Measurements from ENCODE around the gene CACHD1.

CACHD1 gene

GRCh38 chr1:64555947-64556346 is 86.0 kb downstream of the CACHD1 start:
- DNase-seq: no peak

DNA sequence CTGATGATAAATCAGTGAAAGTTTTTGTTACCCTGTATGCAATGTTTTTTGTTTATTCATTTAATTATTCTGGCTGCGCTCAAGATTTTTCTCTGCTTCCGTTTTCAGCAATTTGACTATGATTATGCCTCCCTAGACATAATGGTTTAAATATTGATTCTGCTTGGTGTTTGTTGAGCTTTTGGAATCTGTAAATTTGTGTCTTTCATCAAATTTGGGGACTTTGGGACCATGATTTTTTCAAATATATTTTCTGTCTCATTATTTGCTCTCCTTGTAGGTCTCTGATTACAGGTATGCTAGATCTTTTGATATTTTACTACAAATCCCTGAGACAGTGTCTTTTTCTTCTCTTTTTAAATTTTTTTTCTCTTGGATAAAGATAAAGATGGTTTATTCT is 92.1 kb downstream of the CACHD1 start:
- no peak for DNase-seq

DNA sequence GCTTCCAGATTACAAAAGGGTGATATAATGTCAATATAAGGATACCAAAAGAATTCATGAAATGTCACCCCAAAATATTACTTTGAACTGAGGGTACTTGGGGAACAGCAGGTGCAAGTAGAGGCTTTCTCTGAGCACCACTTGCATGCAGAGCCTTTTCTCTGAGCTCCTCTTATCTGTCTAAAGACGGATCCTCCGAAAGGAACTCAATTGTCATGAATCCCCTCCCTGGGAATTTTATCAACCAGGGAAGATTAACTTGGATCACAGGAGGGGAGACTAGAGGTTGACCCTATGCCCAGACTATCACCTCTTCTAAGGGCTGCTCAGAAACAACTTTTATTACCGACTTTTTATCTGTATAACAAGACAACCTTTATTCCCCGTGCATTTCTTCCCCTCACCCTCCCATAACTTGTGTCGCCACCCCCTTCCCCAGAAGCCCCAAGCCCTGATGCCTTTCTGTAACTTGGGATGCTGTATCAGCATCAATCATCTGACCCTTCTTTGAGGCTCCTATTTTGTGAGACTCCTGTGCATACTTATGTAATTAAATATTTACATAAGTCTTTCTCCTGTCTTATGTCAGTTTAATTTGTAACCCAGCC is 94.1 kb downstream of the CACHD1 start:
- no peak for DNase-seq

GRCh38 chr1:64564891-64565290 is 95.0 kb downstream of the CACHD1 start:
- no peak for DNase-seq

GRCh38 chr1:64567426-64568170 is 97.7 kb downstream of the CACHD1 start:
- no peak for DNase-seq

DNA sequence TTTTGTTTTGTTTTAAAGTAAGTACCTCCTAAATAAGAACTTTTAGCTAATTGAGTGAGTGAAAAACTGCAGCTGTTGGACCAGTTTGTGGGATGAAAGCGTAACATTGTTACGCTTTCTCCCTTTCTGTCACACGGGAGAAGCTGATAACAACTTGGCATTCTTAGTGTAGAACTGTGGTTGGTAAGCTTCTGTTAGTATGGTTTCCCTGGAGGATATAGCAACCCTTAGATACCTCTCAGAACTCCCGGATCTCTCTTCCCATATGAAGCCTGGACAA is 98.2 kb downstream of the CACHD1 start:
- no peak for DNase-seq

DNA sequence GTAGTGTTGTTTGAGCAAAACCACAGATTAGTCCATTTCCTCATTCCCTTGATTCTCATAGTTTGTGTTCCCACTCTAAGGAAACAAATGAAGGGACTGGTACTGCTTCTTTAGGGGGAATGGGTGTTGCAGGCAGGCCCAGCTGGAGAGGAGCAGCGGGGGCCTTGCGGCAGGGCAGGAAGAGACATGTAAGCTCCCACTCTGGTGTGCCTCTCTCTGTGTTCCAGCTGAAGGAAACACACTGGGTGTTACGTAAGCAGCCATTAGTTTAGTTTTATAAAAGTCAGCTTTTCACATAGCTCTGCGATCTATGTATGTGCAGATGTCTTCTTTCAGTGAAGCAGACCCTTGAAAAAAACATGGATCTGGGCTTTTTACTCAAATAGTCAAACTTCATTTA is 99.5 kb downstream of the CACHD1 start:
- no peak for DNase-seq

- no peak for DNase-seq
Measured at GRCh38 chr1:64570267-64570855, 100.4 kb downstream of the CACHD1 start.

- peak; percentile 60 to 64 for DNase-seq
Measured at GRCh38 chr1:64572222-64572900, 102.4 kb downstream of the CACHD1 start.

DNA sequence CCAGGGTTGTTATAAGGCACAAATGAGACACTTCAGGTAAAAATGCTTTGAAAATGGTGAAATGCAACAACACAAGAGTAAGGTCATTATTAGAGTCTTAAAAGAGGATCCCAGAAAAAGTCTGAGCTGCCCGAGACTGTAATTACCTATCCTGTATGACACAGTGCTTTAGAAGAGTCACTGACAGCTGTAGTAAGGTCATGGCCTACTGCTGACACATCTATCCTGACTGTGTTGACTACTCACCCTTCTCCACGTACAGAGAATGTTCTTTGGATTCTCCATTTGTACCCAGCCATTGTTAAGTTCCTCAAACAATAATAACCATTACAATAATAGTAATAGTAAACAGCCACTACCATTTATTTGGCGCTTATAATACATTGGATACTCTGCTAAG is 104.4 kb downstream of the CACHD1 start:
- no peak for DNase-seq

DNA sequence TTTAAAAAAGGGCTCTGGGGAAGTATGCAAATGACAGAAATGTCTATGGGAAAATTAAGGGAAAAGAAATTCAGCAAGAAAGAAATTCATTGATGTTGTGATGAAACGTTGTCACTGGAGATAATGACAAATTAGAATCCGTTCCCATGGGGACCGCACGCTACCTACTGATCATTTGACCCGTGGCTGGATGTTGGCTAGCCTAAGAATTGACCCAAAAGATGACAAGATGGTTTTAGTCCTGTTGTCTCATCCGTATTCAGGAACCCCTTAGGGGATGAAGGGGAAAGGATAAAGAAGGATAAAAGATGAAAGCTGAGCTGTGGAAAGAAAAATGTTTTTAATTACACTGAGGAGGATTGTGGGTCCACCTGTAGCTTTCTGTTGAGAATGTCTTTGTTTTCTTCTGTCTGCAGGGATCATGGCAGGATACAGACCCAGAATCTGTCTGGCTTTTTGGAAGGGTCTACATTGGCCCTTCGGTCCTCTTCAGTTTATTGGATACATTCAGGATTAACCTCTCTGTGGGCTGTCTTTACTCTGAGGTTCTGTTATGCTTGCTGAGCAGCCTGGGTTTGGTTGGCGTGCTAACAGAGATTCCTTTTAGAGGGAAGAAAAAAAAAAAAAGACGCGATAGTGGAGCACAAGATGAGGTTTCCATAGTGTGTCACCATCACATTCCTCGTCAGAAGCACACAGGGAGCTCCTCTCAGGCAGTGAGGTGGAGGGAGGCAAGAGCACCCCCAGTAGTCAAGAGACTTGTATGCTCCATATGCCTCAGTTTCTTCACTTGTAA is 106.2 kb downstream of the CACHD1 start:
- no peak for DNase-seq

- no peak for DNase-seq
Measured at GRCh38 chr1:64578270-64578973, 108.5 kb downstream of the CACHD1 start.

GRCh38 chr1:64579767-64580166 is 109.8 kb downstream of the CACHD1 start:
- DNase-seq: no peak

DNA sequence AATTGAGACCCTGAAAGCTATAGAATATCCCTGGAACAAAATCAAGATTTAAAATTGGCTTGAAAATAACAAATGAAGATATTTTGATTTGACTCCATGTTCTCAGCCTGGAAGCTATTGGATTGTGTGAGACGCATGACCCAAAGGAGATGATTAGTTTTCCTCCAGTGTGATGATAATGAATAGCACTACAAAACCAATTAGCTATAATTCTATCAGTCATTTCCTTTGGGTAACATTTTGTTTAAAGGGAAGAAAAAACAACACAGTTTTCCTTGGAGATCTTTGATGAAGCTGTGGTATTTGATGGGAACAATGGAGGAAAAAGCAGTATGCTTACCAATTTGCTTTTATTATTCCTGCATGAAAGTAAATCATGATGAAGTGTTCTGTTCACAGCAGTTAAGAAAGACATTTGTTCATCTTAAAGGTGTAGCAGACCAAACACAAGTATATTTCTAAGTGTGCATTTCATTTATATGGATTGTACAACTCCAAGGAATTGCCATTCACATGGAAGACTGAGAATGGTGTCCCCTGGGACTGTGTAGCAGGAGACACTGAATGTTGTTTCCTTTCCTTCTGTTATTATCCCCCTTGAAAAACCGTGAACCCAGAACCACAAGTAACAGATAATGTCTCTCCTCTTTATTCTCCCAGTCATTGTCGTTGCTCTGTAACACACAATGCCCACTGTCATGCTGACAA is 111.4 kb downstream of the CACHD1 start:
- DNase-seq: no peak

DNA sequence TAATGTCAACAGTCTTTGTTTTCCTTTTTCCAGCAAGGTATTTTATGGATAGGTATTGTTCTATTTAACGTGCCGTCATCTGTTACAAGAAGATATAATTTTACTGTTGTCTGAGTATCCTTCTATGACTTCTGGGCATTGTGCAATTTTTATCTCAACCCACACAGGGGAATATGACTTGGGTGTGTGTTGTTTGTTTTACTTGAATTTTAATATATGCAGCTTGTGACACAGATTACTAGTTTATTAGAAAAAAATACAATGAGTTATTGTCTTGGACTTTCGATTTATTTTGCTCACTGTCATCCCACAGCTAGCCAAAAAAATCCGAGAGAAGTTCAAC is 111.9 kb downstream of the CACHD1 start:
- no peak for DNase-seq

DNA sequence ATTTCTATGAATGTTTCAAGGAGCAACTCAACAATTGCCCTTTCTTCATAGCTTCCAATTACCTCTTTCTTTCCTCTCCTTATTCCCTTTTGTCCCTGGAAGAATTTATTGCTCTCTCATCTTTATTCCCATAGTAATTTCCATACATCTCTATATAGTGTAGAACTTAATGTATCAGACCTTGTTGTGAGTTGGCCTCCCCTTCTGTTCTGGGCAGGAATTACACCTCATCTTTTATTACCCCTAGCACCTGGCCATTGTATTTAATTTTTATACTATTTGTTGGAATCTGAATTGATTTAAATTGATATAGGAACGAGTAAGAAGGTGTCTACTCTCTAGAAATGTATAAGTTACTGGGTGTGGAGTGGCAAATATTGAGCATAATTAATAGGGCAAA is 114.5 kb downstream of the CACHD1 start:
- no peak for DNase-seq

DNA sequence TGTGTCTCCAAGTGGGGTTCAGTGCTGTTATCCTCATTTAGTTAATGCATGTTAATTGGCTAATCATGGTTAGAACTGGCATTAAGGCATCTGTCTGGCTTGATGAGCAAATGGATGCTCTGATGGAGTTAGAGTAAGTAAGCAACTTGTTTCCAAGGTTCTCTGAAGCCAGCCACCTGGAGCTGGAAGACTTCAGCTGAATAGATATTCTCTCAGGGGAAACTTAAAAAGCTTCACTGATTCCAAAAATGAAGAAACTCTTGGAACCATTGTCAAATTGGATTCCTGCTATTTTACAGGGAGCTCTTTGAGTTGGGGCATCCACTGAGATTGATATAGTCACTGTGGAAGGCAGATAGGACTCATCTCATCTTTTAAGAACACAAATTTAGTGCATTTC is 118.9 kb downstream of the CACHD1 start:
- no peak for DNase-seq

DNA sequence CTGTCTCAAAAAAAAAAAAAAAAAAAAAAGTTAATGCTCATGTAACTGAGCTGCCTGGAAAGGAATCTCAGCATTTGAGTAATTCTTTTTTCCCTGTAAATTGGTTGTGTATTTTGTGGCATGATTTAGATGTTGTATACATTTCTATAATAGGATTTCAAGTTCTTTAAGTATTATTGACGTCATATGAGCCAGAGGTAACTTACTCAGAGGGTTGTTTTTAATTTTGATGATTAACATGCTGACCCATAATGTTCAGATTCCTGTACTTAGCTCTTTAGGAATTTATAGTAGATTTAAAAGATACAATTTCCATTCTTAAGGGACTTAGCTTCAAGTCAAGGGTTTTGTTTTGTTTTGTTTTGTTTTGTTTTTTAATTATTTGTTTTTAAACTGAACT is 120.4 kb downstream of the CACHD1 start:
- DNase-seq: no peak

DNA sequence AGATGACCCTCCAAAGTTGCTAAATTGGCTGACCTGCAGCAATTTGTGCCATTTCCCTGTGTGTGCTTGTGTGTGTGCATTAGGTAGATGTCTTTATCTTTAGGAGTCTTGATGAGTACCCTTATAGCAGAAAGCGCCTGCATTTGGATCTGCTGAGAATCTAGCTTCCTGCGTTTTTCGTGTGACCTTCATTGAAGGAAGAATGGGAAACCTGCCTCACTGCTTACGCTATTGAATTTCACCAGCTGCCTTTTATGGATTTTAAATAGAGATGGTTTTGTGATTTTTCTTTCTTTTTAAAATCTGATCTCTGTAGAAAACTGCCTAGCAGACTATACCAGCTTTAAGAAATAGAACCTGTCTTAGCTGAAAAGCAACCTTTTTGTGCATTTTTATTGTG is 124.5 kb downstream of the CACHD1 start:
- no peak for DNase-seq

- no peak for DNase-seq
Measured at GRCh38 chr1:64595871-64596515, 126.1 kb downstream of the CACHD1 start.

- DNase-seq: no peak
Measured at GRCh38 chr1:64597113-64597512, 127.2 kb downstream of the CACHD1 start.

All from SHP77 (cell line).